Measurements from ENCODE around the gene NUP62CL.
A peak's percentile ranks its signal among the peaks of the same experiment; 100 is the strongest.

The NUP62CL gene

DNA sequence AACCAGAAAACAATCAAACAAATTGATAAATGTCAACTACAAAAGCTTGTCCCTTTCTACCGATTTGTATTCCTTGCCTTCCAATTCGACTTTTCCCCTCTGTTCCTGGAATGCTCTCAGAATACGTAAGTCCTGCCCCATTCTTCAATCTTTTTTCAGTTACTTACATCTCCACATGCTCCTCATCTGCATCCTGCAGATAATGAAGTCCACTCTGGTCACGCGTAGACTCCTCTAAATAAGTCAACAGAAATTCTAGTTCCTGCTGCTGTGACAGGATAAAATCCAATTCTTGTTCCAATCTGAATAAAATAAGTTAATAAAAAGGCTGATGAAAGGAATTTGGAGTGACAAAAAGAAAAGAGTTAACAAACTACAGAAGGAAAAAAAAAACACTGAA, 53.2 kb downstream of the NUP62CL start:
- no peak for DNase-seq (ENCODE audit: low read depth)

DNA sequence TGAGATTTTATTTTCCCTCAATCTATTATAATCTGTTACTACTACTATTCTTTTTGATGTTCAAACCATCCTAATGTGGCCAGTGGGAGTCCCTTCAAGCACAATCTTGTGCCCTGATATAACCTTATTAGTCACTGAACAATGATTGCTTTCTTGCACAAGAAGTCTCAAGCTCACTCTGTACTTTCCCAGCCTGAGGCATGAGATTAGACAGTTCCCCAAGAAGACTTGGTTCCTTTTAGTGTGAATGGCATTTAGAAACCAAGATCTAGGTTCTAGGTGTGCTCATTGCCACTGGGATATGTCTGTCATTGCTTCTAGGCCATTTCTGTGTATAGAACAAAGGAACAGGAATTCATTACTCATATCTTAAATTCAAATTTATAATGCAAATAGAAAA, 59.6 kb downstream of the NUP62CL start:
- DNase-seq (ENCODE audit: low read depth), result no peak

DNA sequence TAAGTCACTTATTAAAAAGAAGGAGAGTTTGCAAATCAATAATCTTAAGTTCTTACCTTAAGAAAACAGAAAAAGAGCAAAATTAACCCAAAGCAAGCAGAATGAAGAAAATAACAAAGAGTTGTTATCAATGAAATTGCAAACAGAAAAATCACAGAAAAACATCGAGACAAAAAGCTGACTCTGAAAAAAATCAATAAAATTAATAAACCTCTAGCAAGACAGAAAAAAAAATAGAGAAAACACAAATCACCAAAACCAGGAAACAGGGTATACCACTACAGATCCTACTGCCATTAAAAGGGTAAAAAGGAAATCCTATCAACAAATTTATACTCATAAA, 70.3 kb downstream of the NUP62CL start:
- DNase-seq (ENCODE audit: low read depth), result no peak

DNA sequence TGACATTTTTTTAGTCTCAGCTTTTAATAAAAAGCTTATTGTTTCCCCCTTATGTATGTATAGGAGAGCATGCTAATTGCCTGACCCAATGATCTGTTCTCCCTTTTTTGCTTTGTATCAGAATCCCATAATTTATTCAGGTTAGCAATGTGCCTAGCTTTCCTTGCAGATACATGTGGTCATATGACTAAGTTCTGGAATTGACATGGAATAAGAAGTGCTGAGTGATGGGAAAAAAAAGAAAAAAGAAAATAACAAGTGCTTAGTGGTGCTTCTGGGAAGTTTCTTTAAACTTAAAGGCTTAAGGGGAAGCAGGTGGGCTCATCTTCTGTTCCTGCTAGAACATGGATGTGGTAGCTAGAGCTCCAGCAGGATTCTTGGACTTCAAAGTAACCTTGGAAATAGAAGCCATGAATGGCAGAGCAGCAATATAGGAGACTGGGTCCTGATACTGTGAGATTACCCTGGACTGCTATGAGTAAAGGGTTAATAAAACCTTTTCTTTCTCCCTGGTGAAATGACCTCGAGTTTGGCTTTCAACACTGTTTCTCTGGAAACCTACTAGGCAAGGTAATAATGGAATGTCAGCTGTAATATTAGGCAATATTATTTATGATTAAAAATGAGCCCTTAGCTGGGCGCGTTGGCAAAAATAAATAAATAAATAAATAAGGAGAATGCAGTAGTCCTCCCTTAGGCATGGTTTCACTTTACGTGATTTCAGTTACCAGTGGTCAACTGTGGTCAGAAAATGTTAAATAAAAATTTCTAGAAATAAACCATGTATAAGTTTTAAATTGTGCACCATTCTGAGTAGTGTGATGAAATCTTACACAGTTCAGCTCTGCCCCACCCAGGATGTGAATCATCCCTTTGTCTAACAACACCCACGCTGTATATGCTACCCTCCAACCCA, 70.9 kb downstream of the NUP62CL start:
- DNase-seq (ENCODE audit: low read depth), result no peak

DNA sequence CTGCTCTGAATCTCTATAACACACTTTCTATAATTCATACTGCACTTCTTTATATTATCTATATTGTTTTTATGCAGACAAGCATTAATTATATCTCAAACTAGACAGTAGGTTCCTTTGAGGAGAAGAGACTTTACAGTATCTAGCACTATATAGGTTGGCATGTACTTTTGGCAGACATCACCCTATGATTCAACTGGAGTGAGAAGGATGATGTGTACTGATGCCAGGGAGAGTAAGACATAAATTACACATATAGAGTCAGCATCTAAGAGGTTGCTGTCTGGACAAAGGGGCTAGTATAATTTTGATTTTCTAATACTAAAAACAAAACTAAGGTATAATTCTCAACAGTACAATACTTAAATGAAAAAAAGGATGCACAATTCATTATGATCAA, 82.5 kb downstream of the NUP62CL start:
- no peak for DNase-seq (ENCODE audit: low read depth)

DNA sequence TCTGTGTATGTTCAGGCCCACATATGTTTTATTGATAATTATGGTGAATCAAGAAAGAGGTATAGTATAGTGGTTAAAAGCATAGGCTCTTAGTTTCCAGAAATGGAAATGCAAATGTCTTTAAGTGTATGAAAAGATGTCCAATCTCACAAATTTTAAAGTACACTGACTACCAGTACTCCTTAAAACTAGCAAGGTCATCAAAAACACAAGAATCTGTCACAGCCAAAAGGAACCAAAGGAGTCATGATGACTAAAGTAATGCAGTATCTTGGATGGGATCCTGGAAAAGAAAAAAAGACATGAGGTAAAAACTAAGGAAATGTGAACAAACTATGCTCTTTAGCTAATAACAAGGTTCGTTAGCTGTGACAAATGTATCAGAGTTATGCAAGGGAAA, 87.0 kb downstream of the NUP62CL start:
- DNase-seq (ENCODE audit: low read depth), result no peak

DNA sequence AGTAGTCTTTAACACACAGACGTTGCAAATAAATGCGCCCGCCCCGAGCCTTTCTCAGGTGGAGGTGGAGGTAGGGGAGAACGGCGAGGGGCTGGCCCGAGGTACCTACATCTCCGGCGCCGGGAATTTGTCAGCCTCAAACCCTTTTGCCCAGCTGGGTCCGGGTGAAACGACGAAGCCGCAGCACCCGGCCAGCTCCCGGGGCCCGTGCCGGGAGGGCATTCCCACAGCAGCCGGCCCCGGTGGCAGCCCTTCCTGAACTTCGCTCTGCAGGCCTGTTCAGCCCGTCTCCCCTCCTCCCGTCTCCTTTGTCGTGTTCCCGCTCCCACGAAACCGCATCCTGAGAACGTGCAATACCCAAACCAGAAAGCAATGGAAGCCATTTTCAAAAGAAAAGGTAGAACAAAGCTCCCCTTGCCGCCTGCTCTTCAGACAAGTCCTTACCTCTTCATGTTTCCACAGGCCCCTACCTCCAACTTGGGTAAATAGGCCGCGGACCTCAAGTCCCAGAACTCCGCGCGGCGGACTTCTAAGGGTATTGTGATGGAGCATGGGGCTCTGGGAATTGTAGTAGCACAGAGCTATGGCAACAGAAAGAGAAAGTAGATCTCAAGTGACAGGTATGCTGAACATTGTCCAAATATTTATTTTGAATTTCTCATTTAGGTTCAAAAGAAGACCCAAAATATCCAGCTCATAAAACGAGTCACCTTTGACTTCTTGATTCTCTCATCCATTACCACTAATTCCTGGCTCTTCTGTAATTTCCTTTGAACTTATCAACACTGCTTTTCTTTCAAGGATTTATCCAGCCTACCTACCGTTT, 87.7 kb downstream of the NUP62CL start, which contains the start of gene RBM41:
TSS of gene RBM41 (minus strand) at position 501 of the 826 bp plus-strand sequence. CDS start at position 452, 49 bp downstream.
- peak; percentile 49 for DNase-seq (ENCODE audit: low read depth)

DNA sequence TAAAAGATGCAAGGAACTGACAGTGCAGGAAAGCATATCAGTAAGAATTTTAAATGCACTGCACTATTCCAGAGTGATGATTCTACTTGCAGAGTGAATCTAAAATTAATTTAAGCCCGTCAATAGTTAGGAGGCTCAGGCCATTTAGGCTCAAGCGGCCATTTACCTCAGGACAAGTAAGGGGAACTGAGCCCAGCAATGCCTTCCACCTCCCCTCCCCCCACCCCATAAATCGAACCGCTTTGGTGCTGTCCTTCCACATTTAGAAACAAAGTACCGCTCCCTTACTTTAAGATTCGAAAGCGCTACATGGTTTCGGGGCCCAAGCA, 88.3 kb downstream of the NUP62CL start:
- no peak for DNase-seq (ENCODE audit: low read depth)

DNA sequence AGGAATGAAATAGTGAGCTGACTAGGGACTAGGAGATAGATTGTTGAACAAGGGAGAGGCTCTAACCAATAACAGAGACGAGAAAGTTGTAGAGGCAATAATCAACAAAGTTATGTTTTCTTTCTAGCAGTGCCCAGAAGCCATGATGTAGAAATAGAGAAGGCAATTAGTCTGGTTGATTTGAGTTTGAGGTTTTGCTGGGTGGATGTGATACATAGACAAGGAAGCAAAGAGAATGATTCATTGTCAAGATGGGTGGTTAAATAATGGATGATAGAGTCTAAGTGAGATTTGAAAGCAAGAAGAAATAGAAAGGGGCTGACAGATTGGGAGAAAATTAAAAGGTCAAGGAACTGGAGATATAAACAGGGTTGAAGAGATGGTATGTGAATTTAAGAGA, 98.8 kb downstream of the NUP62CL start:
- no peak for DNase-seq (ENCODE audit: low read depth)

DNA sequence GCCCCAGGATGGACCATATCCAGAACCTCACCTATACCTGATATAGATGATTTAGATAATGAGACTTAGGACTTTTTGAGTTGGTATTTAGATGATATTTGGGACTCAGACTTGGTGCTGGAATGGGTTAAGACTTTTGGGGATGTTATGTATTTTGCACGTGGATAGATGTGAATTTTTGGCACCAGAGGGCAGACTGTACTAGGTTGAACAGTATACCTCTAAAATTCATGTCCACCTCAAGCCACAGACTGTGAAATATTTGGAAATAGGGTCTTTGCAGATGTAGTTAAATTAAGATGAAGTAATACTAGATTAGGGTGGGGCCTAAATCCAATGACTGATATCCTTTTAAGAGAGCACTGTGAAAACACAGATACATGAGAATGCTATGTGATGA, 103.3 kb downstream of the NUP62CL start:
- DNase-seq (ENCODE audit: low read depth), result no peak

DNA sequence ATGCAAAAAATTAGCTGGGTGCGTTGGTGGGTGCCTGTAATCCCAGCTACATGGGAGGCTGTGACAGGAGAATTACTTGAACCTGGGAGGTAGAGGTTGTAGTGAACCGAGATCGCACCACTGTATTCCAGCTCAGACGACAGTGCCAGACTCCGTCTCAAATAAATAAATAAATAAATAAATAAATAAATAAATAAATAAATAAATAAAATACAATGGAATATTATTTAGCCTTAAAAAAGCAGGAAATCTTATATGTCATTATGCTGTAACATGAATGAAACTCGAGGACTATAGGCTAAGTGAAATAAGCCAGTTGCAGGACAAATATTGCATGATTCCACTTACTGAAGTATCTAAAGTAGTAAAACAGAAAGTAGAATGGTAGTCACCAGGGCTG, 130.1 kb downstream of the NUP62CL start:
- DNase-seq (ENCODE audit: low read depth), result no peak
